ENCODE data around the gene TTC9B.

- TF ChIP-seq CTCF (IDR thresholded peaks at IDR 0.05): no peak
- no peak for TF ChIP-seq ZFX (IDR thresholded peaks at IDR 0.05; ENCODE audit: borderline replicate concordance)
These were observed 2.0 kb downstream of the TTC9B start for GRCh38 chr19:40216013-40216776.
